Mucosa of rectum (tissue), 2 donors: ENCODE data around the gene UQCC2.

ENCODE experiments used
- H3K27ac ChIP-seq, 2 donors: one replicate each; pipeline ENCODE4 v1.7.0; 2013; ENCODE audit warnings: inconsistent platforms in 2 of 2, low read depth in 2 of 2, low read length in 2 of 2
- H3K27me3 ChIP-seq, 2 donors: one replicate each; pipeline ENCODE4 v1.7.0; 2013; ENCODE audit warnings: low read length in 2 of 2; ENCODE audit not compliant: control insufficient read depth in 2 of 2, insufficient read depth in 2 of 2
- H3K36me3 ChIP-seq, 2 donors: one replicate each; pipeline ENCODE4 v1.7.0; 2013; ENCODE audit warnings: low read length in 2 of 2; ENCODE audit not compliant: control insufficient read depth in 2 of 2, insufficient read depth in 2 of 2
- H3K4me1 ChIP-seq, 2 donors: one replicate each; pipeline ENCODE4 v1.7.0; 2013; ENCODE audit warnings: low read length in 2 of 2, mild to moderate bottlenecking in 1 of 2; ENCODE audit not compliant: control insufficient read depth in 2 of 2, insufficient read depth in 2 of 2
- H3K4me3 ChIP-seq, 2 donors: one replicate each; pipeline ENCODE4 v1.7.0; 2013; ENCODE audit warnings: low read length in 2 of 2
- H3K9ac ChIP-seq, 2 donors: one replicate each; pipeline ENCODE4 v1.7.0; 2013; ENCODE audit warnings: low read length in 2 of 2, low read depth in 1 of 2, mild to moderate bottlenecking in 1 of 2
- H3K9me3 ChIP-seq, 2 donors: one replicate each; pipeline ENCODE4 v1.7.0; 2013; ENCODE audit warnings: low read length in 2 of 2; ENCODE audit not compliant: control insufficient read depth in 2 of 2
- donor health status: healthy.
- donor health status: Normal muscosa, but diverticular disease.

UQCC2 gene

GRCh38 chr6:33685411-33686224, 25.9 kb downstream of the UQCC2 start:
- Histone ChIP-seq H3K9me3 (no peaks in the 10 kb centered on the region), H3K27ac (no peak overlapping the region), H3K27me3 (no peaks in the 10 kb centered on the region), H3K4me1 (no peaks in the 10 kb centered on the region), H3K9ac (no peak overlapping the region), H3K36me3 (peaks cover 72 to 85% of the 10 kb centered on the region in 2 donors), H3K4me3 (no peak overlapping the region)

DNA sequence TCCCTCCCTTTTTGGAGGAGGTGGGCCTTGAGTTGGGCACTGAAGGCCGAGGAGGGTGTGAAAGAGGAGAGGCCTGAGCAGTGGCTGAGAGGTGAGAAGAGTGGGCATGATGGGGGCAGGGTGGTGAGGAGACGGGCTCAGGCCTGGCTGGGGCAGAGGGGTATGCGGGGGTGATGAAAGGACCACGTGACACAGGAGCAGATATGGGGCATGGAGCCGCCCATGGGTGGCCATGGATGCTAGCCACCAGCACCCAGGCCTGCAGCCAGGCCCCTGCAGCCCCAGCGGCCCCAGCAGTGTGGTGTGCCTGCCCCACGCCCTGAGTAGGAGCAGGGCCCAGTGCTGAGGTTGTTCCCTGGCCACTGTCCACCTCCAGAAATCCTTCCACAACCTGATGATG, 26.5 kb downstream of the UQCC2 start:
- no peak overlapping the region for H3K9ac ChIP-seq
- no peaks in the 10 kb centered on the region for H3K27me3 ChIP-seq
- no peaks in the 10 kb centered on the region for H3K9me3 ChIP-seq
- H3K4me1 ChIP-seq = no peaks in the 10 kb centered on the region
- peaks cover 73 to 85% of the 10 kb centered on the region in 2 donors for H3K36me3 ChIP-seq
- H3K27ac ChIP-seq = no peak overlapping the region
- H3K4me3 ChIP-seq = no peak overlapping the region

GRCh38 chr6:33684428-33684896, 27.0 kb downstream of the UQCC2 start:
- no peaks in the 10 kb centered on the region for H3K4me1 ChIP-seq
- H3K4me3 ChIP-seq = no peak overlapping the region
- no peaks in the 10 kb centered on the region for H3K9me3 ChIP-seq
- no peak overlapping the region for H3K9ac ChIP-seq
- H3K27ac ChIP-seq = no peak overlapping the region
- H3K27me3 ChIP-seq = no peaks in the 10 kb centered on the region
- peaks cover 73 to 85% of the 10 kb centered on the region in 2 donors for H3K36me3 ChIP-seq

DNA sequence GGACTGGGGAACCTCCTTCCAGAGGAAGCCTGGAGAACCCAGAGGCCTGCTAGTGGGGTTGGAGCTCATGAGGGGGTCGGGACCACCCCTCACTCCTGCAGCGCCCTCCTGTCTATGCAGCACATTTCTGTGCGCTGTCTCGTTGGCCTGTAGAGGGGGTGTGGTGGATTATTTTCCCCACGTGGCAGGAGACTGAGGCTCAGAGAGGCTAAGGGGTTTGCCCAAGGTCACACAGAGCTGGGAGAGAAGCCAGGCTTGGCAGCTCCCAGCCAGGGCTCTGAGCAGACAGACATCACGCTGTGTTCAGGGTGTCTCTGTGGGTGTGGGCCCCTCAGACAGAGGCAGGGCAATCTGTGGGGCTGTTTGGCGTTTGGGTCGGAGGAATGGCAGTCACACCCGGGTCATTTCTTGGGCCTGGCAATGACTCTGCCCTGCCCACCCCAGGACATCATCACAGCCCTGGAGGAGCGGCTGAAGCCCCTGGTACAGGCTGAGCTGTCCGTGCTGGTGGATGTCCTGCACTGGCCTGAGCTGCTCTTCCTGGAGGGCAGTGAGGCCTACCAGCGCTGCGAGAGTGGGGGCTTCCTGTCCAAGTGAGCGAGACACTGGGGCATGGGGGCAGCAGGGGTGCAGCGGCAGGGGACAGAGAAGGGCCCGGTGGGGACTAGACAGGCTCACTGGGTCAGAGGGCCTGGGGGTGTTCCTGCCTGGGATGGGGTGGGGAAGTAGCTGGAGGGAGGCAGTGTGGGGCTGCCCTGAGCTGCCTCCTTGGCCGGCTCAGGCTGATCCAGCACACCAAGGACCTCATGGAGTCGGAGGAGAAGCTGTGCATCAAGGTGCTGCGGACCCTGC, 27.7 kb downstream of the UQCC2 start:
- Histone ChIP-seq H3K27ac (no peak overlapping the region), H3K27me3 (no peaks in the 10 kb centered on the region), H3K36me3 (peaks cover 71 to 84% of the 10 kb centered on the region in 2 donors), H3K4me3 (no peak overlapping the region), H3K9ac (no peak overlapping the region), H3K9me3 (no peaks in the 10 kb centered on the region), H3K4me1 (no peaks in the 10 kb centered on the region)

DNA sequence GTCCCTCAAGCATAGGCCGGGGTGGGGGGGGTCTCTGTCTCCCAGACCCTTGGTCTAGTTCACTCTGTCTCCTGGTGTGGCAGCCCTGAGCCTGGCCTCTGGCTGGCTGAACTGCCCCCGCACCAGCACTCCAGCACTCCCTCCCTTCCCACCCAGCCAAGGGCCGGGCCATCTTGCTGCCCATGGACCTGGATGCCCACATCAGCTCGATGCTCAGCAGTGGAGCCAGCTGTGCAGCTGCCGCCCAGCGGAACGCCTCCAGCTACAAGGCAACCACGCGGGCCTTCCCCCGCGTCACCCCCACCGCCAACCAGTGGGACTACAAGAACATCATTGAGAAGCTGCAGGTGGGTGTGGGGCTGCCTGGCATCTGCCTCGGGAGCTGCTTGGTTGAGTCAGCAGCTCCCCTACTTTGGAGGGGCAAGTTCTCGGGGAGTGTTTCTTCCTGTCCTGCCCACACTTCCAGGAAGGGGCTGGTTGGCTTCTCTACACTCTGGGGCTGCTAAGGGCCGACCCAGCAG, 28.4 kb downstream of the UQCC2 start:
- Histone ChIP-seq H3K9ac (no peak overlapping the region), H3K36me3 (peaks cover 71 to 83% of the 10 kb centered on the region in 2 donors), H3K27ac (no peak overlapping the region)

DNA sequence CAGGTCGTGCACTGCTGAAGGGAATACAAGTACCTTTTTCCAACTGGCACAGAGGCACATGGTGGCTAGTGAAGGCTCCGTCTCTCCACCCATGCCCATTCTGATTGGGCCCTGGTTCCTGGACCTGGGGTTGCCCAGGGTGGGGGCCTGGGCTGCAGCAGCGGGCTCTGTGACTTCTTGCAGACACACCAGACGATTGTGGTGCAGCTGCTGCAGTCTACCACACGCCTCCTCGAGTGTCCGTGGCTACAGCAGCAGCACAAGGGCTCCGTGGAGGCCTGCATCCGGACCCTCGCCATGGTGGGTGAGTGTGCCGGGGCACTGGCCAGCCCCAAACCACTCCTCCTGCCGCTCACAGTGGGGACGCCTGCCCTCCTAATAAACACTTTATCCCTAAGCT, 29.2 kb downstream of the UQCC2 start:
- Histone ChIP-seq H3K36me3 (peaks cover 75 to 84% of the 10 kb centered on the region in 2 donors), H3K9ac (no peak overlapping the region), H3K4me3 (no peak overlapping the region), H3K9me3 (no peaks in the 10 kb centered on the region), H3K4me1 (no peaks in the 10 kb centered on the region), H3K27ac (no peak overlapping the region), H3K27me3 (no peaks in the 10 kb centered on the region)

More for the DNA sequence above, 28.4 kb downstream of the UQCC2 start:
- Histone ChIP-seq H3K9me3 (no peaks in the 10 kb centered on the region), H3K4me3 (no peak overlapping the region), H3K4me1 (no peaks in the 10 kb centered on the region), H3K27me3 (no peaks in the 10 kb centered on the region)

DNA sequence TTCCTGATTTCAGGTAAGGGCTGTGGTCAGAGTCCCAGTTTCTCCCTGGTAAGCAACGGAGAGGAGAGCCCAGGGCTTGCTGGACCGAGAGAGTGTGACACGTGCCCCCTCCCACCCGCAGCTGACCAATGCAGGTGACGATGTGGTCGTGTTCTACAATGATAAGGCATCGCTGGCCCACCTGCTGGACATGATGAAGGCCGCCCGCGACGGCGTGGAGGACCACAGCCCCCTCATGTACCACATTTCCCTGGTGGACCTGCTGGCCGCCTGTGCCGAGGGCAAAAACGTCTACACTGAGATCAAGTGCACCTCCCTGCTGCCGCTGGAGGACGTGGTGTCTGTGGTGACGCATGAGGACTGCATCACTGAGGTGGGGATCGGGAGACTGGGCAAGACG, 31.7 kb downstream of the UQCC2 start:
- no peaks in the 10 kb centered on the region for H3K9me3 ChIP-seq
- H3K9ac ChIP-seq = no peak overlapping the region
- H3K27me3 ChIP-seq = no peaks in the 10 kb centered on the region
- peaks cover 73 to 83% of the 10 kb centered on the region in 2 donors for H3K36me3 ChIP-seq
- no peak overlapping the region for H3K27ac ChIP-seq
- H3K4me3 ChIP-seq = no peak overlapping the region
- no peaks in the 10 kb centered on the region for H3K4me1 ChIP-seq

GRCh38 chr6:33678932-33679490, 32.5 kb downstream of the UQCC2 start:
- Histone ChIP-seq H3K27ac (no peak overlapping the region), H3K9me3 (no peaks in the 10 kb centered on the region), H3K9ac (no peak overlapping the region), H3K27me3 (no peaks in the 10 kb centered on the region), H3K36me3 (peaks cover 78 to 81% of the 10 kb centered on the region in 2 donors), H3K4me3 (no peak overlapping the region), H3K4me1 (no peaks in the 10 kb centered on the region)

GRCh38 chr6:33678233-33678931, 33.1 kb downstream of the UQCC2 start:
- no peak overlapping the region for H3K4me3 ChIP-seq
- no peaks in the 10 kb centered on the region for H3K9me3 ChIP-seq
- H3K9ac ChIP-seq = no peak overlapping the region
- no peak overlapping the region for H3K27ac ChIP-seq
- peaks cover 78 to 81% of the 10 kb centered on the region in 2 donors for H3K36me3 ChIP-seq
- no peaks in the 10 kb centered on the region for H3K27me3 ChIP-seq
- no peaks in the 10 kb centered on the region for H3K4me1 ChIP-seq
